ENCODE results near the gene TACC3.

DNA sequence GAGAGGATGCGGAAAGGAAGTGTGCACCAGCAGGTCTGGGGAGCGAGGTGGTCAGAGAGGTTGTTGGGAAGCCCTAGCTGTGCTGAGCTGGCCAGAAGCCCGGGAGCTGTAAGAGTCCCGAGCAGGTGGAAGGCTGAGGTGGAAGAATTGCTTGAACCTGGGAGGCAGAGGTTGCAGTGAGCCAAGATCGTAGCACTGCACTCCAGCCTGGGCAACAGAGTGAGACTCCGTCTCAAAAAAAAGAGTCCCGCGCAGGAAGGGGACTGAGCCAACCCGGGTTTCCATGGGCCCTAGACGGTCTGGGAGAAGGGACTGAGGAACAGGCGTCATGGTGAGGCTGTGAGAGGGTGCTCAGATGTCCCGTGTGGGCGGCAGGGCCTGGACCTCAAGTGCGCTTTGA is 59.1 kb downstream of the TACC3 start:
- TF ChIP-seq CTCF (IDR thresholded peaks at IDR 0.05) = no peak
- TF ChIP-seq ZFX (IDR thresholded peaks at IDR 0.05; ENCODE audit: borderline replicate concordance) = no peak

All from 22Rv1 (cell line).